ENCODE data around the gene RUNDC3A. TPM values are rescaled to one million over a fixed set of nuclear protein-coding genes. Genes with fewer than 3 reads are reported as not detected.

RUNDC3A gene
- polyA plus RNA-seq, 1 experiment = 0.11 TPM

DNA sequence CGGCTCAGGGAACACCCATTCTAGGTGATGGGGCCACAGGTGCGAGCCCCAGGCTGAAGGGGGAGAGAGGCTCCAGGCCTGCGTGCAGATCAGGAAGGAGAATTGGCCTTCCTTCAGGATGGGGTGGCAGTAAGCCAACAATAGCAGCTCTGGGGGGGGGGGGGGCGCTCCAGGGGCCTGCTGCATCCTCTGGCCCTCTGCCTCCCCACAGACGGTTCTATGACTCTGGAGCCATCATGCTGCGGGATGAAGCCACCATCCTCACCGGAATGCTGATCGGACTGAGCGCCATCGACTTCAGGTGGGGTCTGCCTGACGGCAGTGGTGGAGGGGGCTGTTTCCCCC is 6.1 kb downstream of the RUNDC3A start:
- Histone ChIP-seq H3K27ac (ENCODE audit: low read depth, low read length) (no peak overlapping the region), H3K9me3 (ENCODE audit: control insufficient read depth, insufficient read depth, low read length) (peaks cover 3% of the 10 kb centered on the region; the same call in 1 of the 2 replicates), H3K4me3 (ENCODE audit: low read depth, low read length) (no peak overlapping the region), H3K27me3 (ENCODE audit: control insufficient read depth, insufficient read depth, low read length) (peaks cover 57% of the 10 kb centered on the region)
- TF ChIP-seq CTCF (IDR thresholded peaks at IDR 0.05; ENCODE audit: low read depth, low read length) = no peak
- POLR2A ChIA-PET = interaction anchor here (0.6 kb wide), 1 partner anchor 145 kb away, joined by 3 read pairs; no protein-coding TSS in a partner anchor
- no peak for DNase-seq (ENCODE audit: low read depth, low spot score)
- CTCF ChIA-PET = no interaction called here

GRCh38 chr17:44314869-44315661 is 6.7 kb downstream of the RUNDC3A start:
- CTCF ChIA-PET = interaction anchor here (0.7 kb wide), 1 partner anchor 16 kb away, joined by 4 read pairs; no protein-coding TSS in a partner anchor
- Histone ChIP-seq H3K4me3 (ENCODE audit: low read depth, low read length) (peak overlapping the region; percentile 52), H3K9me3 (ENCODE audit: control insufficient read depth, insufficient read depth, low read length) (peaks cover 3% of the 10 kb centered on the region; the same call in 1 of the 2 replicates), H3K27me3 (ENCODE audit: control insufficient read depth, insufficient read depth, low read length) (peaks cover 56% of the 10 kb centered on the region), H3K27ac (ENCODE audit: low read depth, low read length) (no peak overlapping the region)
- POLR2A ChIA-PET = interaction anchor here (0.6 kb wide), 1 partner anchor 146 kb away, joined by 3 read pairs; no protein-coding TSS in a partner anchor
- DNase-seq (ENCODE audit: low read depth, low spot score) = no peak
- TF ChIP-seq CTCF (IDR thresholded peaks at IDR 0.05; ENCODE audit: low read depth, low read length) = no peak

GRCh38 chr17:44315760-44316731 is 7.6 kb downstream of the RUNDC3A start:
- no peak for DNase-seq (ENCODE audit: low read depth, low spot score)
- ChIA-PET CTCF (interaction anchor here (0.6 to 1.0 kb wide), 5 partner anchors 14 to 106 kb away, joined by 3 to 4 read pairs (median 3); no protein-coding TSS in a partner anchor), POLR2A (no interaction called here)
- peaks cover 46% of the 10 kb centered on the region for H3K27me3 ChIP-seq (ENCODE audit: control insufficient read depth, insufficient read depth, low read length)
- H3K9me3 ChIP-seq (ENCODE audit: control insufficient read depth, insufficient read depth, low read length) = peaks cover 3% of the 10 kb centered on the region; the same call in 1 of the 2 replicates
- H3K27ac ChIP-seq (ENCODE audit: low read depth, low read length) = no peak overlapping the region
- no peak overlapping the region for H3K4me3 ChIP-seq (ENCODE audit: low read depth, low read length)
- no peak for TF ChIP-seq CTCF (IDR thresholded peaks at IDR 0.05; ENCODE audit: low read depth, low read length)

DNA sequence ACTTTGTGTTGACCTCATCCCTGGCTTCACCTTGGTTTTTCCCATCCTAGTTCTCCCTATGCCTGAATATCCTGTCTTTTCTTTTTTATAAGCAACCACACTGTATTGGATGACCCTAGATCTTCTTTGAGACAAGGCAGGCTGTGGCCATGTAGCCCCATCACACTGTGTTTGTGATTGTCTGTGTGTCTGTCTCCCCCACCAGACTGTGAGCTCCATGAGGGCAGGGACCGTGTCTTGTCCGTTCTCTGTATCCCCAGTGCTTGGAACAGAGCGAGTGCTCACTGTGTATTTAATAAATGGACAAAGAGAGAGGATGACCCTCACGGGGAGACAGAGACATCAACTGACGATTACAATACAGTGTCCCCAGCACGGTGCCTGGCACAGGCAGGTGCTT is 9.1 kb downstream of the RUNDC3A start:
- no peak for TF ChIP-seq CTCF (IDR thresholded peaks at IDR 0.05; ENCODE audit: low read depth, low read length)
- Histone ChIP-seq H3K4me3 (ENCODE audit: low read depth, low read length) (no peak overlapping the region), H3K9me3 (ENCODE audit: control insufficient read depth, insufficient read depth, low read length) (peaks cover 3% of the 10 kb centered on the region; the same call in 1 of the 2 replicates), H3K27ac (ENCODE audit: low read depth, low read length) (no peak overlapping the region), H3K27me3 (ENCODE audit: control insufficient read depth, insufficient read depth, low read length) (peaks cover 43% of the 10 kb centered on the region)
- ChIA-PET CTCF (interaction anchor here (1.0 kb wide), 1 partner anchor 108 kb away, joined by 3 read pairs; no protein-coding TSS in a partner anchor), POLR2A (interaction anchor here (0.6 kb wide), 1 partner anchor 95 kb away, joined by 3 read pairs; no protein-coding TSS in a partner anchor)
- no peak for DNase-seq (ENCODE audit: low read depth, low spot score)
